ENCODE data around the gene SEC24C. TPM values are rescaled to one million over a fixed set of nuclear protein-coding genes. Genes with fewer than 3 reads are reported as not detected.

The SEC24C gene
- polyA plus RNA-seq, 1 of the 3 experiments (the other 2 are of a cell fraction), result 73.6 TPM

DNA sequence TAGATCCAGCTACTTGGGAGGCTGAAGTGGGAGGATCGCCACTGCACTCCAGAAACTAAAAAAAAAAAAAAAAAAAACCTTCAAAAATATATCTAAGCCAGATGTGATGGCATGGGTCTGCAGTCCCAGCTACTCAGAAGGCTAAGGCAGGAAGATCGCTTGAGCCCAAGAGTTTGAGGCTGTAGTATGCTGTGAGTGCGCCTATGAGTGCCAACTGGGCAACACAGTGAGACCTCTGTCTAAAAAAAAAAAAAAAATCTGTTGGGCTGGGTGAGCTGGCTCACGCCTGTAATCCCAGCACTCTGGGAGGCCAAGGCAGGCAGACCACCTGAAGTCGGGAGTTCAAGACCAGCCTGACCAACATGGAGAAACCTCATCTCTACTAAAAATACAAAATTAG lies 34.8 kb downstream of the SEC24C start (continued):
- TF ChIP-seq, protein P1, sequence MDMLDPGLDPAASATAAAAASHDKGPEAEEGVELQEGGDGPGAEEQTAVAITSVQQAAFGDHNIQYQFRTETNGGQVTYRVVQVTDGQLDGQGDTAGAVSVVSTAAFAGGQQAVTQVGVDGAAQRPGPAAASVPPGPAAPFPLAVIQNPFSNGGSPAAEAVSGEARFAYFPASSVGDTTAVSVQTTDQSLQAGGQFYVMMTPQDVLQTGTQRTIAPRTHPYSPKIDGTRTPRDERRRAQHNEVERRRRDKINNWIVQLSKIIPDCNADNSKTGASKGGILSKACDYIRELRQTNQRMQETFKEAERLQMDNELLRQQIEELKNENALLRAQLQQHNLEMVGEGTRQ (IDR thresholded peaks at IDR 0.05; ENCODE audit: borderline replicate concordance, low read depth, low read length), result no peak
- TF ChIP-seq EZH2phosphoT487 (IDR thresholded peaks at IDR 0.05; ENCODE audit: borderline replicate concordance, low read depth) (no peak), SMC3 (IDR thresholded peaks at IDR 0.05; ENCODE audit: low read depth, low read length) (no peak), RAD21 (IDR thresholded peaks at IDR 0.05; ENCODE audit: low read length) (no peak), TAF1 (IDR thresholded peaks at IDR 0.05; ENCODE audit: borderline replicate concordance, low read depth, low read length) (no peak), POLR2AphosphoS5 (IDR thresholded peaks at IDR 0.05; ENCODE audit: low read depth, low read length) (no peak), GABPA (IDR thresholded peaks at IDR 0.05; ENCODE audit: low read depth) (no peak), ELF1 (IDR thresholded peaks at IDR 0.05) (no peak), EP300 (IDR thresholded peaks at IDR 0.05; ENCODE audit: borderline replicate concordance in 1 of 2, low read depth in 1 of 2, low read length in 1 of 2) (no peak)
- TF ChIP-seq, protein P2, sequence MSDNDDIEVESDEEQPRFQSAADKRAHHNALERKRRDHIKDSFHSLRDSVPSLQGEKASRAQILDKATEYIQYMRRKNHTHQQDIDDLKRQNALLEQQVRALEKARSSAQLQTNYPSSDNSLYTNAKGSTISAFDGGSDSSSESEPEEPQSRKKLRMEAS (IDR thresholded peaks at IDR 0.05; ENCODE audit: low read depth), result no peak
- TF ChIP-seq, protein P3, sequence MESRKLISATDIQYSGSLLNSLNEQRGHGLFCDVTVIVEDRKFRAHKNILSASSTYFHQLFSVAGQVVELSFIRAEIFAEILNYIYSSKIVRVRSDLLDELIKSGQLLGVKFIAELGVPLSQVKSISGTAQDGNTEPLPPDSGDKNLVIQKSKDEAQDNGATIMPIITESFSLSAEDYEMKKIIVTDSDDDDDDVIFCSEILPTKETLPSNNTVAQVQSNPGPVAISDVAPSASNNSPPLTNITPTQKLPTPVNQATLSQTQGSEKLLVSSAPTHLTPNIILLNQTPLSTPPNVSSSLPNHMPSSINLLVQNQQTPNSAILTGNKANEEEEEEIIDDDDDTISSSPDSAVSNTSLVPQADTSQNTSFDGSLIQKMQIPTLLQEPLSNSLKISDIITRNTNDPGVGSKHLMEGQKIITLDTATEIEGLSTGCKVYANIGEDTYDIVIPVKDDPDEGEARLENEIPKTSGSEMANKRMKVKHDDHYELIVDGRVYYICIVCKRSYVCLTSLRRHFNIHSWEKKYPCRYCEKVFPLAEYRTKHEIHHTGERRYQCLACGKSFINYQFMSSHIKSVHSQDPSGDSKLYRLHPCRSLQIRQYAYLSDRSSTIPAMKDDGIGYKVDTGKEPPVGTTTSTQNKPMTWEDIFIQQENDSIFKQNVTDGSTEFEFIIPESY (IDR thresholded peaks at IDR 0.05; ENCODE audit: borderline replicate concordance, low read depth), result no peak

DNA sequence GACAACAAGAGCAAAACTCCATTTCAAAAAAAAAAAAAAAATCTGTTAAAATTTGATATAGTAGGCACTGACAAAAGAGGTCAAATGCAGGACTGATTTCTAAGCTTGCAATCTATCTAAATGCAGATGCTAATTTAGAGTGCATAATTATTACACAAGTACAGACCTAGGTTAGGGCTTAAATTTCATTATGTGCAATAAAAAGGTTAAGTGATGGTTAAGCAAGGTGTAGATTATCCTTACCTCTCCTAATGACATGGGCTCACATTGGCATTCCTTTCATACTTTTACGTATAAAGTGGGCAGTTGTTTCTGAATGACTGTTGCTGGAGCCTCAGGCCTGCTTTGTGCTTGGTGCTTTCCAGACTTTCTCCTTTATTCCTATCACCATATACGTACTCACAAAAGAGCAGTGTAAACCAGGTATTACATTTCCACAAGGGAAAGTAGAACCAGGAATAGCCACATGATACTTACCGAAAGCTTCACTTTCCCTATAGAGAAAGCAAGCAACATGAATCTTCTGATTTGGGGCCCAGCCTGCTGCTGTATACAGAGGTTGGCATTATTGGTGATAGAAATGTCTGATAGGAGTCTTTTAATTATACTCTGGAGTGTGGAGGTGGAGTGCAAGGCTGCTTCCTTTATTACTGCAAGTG lies 35.5 kb downstream of the SEC24C start:
- POLR2A ChIA-PET, result no interaction called here
- H3K27ac ChIP-seq (ENCODE audit: low read depth in 2 of 2, low read length in 1 of 2), result no peak overlapping the region
- H3K36me3 ChIP-seq (replicated peaks in 1 of 2; ENCODE audit: control insufficient read depth in 1 of 2, insufficient read depth in 2 of 2, low read length in 1 of 2), result peaks cover 18 to 32% of the 10 kb centered on the region in 2 experiments
- no peak overlapping the region for H2AFZ ChIP-seq (ENCODE audit: low read depth)
- no peak overlapping the region for H3K4me3 ChIP-seq (ENCODE audit: low read depth in 2 of 2, low read length in 1 of 2)
- no peak for DNase-seq
- no peak overlapping the region for H3K4me2 ChIP-seq
- H4K20me1 ChIP-seq (ENCODE audit: insufficient read depth), result peaks cover 4% of the 10 kb centered on the region; the same call in 1 of the 2 replicates
- no peak overlapping the region for H3K9ac ChIP-seq
- peaks cover 95% of the 10 kb centered on the region for H3K79me2 ChIP-seq (ENCODE audit: insufficient read depth)
- no peaks in the 10 kb centered on the region for H3K9me2 ChIP-seq
- CTCF ChIA-PET, result interaction anchor here (1.3 kb wide), 1 partner anchor 9 kb away, joined by 3 read pairs; no protein-coding TSS in a partner anchor
- H3K9me3 ChIP-seq, result no peaks in the 10 kb centered on the region
- WGBS (ENCODE audit: low lambda C conversion rate), result 95% methylated on average over 3 of the region's 3 CpGs
- H3K4me1 ChIP-seq (ENCODE audit: control insufficient read depth in 1 of 2, insufficient read depth in 2 of 2, low read depth in 1 of 2, low read length in 1 of 2), result peaks cover 12 to 15% of the 10 kb centered on the region in 2 experiments; a peak in 3 of 4 replicates
- peaks cover 13% of the 10 kb centered on the region for H3F3A ChIP-seq (replicated peaks; ENCODE audit: insufficient read depth)
- no peaks in the 10 kb centered on the region for H3K27me3 ChIP-seq (ENCODE audit: insufficient read depth)
- TF ChIP-seq FOXJ3 (CRISPR knock-in tag; IDR thresholded peaks at IDR 0.05) (no peak), RXRA (IDR thresholded peaks at IDR 0.05; ENCODE audit: borderline replicate concordance, low read depth) (no peak), FOXM1 (IDR thresholded peaks at IDR 0.05; ENCODE audit: low read depth) (no peak), GABPA (IDR thresholded peaks at IDR 0.05; ENCODE audit: low read depth) (no peak), ELF1 (IDR thresholded peaks at IDR 0.05) (no peak), RCOR1 (IDR thresholded peaks at IDR 0.05; ENCODE audit: low read length) (no peak), GATA2 (CRISPR knock-in tag; IDR thresholded peaks at IDR 0.05) (no peak), JUND (IDR thresholded peaks at IDR 0.05) (no peak), SIN3A (IDR thresholded peaks at IDR 0.05; ENCODE audit: borderline replicate concordance, low read depth, low read length) (no peak), MXI1 (IDR thresholded peaks at IDR 0.05; ENCODE audit: low read depth, low read length) (no peak)
- TF ChIP-seq, protein P4, sequence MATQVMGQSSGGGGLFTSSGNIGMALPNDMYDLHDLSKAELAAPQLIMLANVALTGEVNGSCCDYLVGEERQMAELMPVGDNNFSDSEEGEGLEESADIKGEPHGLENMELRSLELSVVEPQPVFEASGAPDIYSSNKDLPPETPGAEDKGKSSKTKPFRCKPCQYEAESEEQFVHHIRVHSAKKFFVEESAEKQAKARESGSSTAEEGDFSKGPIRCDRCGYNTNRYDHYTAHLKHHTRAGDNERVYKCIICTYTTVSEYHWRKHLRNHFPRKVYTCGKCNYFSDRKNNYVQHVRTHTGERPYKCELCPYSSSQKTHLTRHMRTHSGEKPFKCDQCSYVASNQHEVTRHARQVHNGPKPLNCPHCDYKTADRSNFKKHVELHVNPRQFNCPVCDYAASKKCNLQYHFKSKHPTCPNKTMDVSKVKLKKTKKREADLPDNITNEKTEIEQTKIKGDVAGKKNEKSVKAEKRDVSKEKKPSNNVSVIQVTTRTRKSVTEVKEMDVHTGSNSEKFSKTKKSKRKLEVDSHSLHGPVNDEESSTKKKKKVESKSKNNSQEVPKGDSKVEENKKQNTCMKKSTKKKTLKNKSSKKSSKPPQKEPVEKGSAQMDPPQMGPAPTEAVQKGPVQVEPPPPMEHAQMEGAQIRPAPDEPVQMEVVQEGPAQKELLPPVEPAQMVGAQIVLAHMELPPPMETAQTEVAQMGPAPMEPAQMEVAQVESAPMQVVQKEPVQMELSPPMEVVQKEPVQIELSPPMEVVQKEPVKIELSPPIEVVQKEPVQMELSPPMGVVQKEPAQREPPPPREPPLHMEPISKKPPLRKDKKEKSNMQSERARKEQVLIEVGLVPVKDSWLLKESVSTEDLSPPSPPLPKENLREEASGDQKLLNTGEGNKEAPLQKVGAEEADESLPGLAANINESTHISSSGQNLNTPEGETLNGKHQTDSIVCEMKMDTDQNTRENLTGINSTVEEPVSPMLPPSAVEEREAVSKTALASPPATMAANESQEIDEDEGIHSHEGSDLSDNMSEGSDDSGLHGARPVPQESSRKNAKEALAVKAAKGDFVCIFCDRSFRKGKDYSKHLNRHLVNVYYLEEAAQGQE (IDR thresholded peaks at IDR 0.05; ENCODE audit: low read depth, low read length), result no peak
- TF ChIP-seq, protein P5, sequence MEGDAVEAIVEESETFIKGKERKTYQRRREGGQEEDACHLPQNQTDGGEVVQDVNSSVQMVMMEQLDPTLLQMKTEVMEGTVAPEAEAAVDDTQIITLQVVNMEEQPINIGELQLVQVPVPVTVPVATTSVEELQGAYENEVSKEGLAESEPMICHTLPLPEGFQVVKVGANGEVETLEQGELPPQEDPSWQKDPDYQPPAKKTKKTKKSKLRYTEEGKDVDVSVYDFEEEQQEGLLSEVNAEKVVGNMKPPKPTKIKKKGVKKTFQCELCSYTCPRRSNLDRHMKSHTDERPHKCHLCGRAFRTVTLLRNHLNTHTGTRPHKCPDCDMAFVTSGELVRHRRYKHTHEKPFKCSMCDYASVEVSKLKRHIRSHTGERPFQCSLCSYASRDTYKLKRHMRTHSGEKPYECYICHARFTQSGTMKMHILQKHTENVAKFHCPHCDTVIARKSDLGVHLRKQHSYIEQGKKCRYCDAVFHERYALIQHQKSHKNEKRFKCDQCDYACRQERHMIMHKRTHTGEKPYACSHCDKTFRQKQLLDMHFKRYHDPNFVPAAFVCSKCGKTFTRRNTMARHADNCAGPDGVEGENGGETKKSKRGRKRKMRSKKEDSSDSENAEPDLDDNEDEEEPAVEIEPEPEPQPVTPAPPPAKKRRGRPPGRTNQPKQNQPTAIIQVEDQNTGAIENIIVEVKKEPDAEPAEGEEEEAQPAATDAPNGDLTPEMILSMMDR (IDR thresholded peaks at IDR 0.05), result no peak
- TF ChIP-seq, protein P6, sequence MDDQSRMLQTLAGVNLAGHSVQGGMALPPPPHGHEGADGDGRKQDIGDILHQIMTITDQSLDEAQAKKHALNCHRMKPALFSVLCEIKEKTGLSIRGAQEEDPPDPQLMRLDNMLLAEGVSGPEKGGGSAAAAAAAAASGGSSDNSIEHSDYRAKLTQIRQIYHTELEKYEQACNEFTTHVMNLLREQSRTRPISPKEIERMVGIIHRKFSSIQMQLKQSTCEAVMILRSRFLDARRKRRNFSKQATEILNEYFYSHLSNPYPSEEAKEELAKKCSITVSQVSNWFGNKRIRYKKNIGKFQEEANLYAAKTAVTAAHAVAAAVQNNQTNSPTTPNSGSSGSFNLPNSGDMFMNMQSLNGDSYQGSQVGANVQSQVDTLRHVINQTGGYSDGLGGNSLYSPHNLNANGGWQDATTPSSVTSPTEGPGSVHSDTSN (IDR thresholded peaks at IDR 0.05), result no peak
